HG02840 (cell line): ENCODE data around the gene KRT16.
"Not testable (repeated sequence)": the region's sequence is repeated elsewhere in the genome, so short reads cannot be mapped to it uniquely, and the experiment has no call there.

Source experiments
- ATAC-seq: cut with Tn5 transposase; IDR thresholded peaks from one replicate; pipeline ENCODE4 v1.9.1; 2021; ENCODE audit warnings: mild to moderate bottlenecking, moderate library complexity, moderate number of reproducible peaks; ENCODE audit not compliant: unreplicated experiment, low FRiP score

The KRT16 gene

DNA sequence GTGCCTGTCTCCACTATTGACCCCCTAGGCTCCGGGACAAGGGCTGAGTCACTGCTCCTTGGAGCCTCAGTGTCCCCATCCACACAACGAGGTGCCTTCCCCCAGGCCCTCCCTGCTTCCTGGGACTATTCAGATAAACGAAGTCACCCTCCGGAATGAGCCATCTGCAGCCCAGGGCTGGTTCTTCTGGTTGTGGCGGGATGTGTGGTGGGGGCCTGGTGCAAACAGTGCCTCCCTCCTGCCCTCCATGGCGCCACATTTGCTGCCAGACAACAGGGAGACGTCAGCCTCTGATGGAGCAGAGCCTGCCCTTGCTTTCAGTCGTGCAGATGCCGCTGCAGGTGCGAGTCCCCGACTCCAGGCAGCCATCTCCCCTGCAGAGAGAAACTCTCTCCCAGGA is 5.1 kb upstream of the KRT16 start:
- ATAC-seq = no peak

DNA sequence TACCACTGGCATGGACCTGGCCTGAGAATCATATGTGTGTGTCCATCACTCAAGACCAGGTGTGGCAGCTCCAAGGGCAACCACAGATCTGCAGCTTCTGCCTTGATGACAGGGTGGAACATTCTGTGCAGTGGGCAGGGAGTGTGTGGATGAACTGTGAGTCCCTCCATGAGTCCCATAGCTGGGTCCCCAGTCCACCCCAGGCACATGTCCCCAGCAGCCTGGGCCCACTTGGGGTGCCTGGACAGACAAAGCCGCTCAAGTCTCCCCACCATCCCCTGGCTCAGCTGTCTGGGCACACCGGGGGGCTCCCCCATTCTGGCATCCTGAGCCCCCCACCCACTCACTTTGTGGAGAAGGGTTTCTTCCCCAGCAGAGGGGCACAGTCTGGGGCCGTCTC is 4.6 kb upstream of the KRT16 start:
- ATAC-seq = no peak

DNA sequence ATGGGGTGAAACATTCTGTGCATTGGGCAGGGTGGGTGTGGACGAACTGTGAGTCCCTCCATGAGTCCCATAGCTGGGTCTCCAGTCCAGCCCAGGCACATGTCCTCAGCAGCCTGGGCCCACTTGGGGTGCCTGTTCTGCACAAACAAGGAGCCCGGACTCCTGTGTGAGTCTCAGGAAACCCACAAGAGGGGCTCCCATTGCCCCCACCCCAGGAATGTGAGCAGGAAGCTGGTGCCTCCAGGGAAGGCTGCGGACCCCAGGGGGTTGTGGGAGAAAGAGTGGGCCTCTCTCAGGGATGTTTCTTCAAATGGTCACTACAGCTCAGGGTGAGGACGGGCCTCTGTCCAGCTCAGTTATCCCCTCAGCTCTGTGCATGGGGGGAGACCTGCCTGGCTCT is 3.9 kb upstream of the KRT16 start:
- ATAC-seq = not testable (repeated sequence)

DNA sequence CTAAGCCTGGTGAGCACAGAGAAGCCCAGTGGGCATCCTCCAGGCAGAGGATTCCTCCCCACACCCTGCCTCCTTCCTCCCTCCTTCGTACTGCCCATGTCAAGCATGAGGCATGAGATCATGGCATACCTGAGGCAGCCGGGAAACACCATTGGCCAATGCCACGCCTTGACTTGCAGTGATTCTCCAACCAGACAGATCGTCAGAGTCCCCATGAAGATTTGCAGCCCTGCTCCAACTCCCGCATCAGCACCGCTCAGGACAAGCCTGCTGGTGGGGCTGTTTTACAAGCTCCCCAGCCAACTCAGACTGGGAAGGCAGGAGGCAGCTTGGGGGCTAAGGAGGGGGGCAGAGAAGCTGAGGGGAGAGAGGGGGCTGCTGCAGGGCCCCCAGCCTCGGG is 2.9 kb upstream of the KRT16 start:
- ATAC-seq = no peak

DNA sequence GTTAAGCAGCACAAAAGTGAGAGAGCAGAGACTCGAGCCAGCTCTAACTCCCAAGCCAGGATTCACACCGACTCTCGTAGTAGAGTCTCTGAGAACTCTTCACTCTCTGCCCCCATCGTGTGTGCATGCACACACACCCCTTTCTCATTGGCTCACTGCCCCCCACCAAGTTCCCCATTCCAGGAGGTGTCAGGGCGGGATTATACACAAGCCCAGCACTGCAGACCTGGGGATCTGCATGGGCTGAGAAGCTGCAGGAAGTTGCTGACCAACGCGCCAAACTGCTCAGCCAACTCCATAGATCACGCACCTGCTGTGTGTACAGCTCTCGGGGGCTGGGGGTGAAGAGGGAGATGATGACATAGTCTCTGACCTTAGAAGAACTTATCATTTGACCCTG is 2.2 kb upstream of the KRT16 start:
- ATAC-seq = not testable (repeated sequence)

DNA sequence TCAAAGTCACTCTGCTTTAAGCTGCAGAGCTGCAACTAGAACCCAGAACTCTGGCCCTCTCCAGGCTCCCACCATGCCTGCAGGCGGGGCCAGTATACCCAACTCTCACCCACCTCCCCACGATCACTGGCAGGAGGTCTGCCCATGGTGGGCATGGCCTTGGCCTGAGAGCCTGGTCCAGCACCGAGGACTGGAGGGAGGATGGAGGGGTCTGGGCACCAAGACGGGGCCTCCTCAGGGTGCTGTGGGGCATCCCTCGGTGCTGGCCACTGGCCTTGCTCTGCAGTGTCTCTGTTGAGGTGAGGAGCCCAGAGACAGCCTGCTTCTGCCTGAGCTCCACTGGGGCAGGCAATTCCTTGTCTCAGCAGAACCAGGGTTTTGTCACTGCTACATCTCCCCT is 1.5 kb upstream of the KRT16 start:
- no peak for ATAC-seq

DNA sequence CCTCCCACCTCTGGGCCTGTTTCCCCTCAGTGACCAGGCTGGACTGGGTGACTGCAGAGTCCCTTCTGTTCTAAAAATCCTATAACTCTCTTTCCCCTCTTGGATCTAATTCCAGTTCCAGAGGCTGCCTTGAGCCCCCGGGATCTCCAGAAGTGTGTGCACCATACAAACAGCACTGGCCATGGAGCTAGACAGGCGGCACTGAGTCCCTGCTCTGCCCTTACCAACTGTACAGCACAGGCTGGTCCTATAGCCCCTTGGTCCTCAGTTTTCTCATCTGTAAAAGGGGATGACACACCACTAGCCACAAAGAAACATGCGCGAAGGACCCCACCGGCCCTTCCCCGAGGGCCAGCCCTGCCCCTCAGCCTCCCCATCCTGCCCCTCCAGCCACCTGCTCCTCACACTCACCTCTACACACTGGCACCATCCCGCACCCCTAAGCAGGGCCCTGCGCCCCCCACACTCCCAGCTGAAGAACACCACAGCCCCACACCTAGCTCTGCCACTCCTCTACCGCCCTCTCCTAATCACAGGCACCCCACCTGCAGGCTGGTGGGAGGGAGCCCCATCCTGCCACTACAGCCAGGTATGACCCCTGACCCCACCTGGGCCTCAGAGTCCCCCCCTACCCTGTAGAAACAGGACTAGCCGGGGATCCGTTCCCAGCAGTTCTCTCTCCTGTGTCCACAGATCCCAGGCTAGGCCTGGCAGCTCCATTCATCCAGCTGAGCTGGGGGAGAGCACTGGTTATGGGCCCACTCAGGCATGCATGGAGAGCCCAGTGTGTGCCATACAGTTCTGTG is 913 bp upstream of the KRT16 start:
- no peak for ATAC-seq

DNA sequence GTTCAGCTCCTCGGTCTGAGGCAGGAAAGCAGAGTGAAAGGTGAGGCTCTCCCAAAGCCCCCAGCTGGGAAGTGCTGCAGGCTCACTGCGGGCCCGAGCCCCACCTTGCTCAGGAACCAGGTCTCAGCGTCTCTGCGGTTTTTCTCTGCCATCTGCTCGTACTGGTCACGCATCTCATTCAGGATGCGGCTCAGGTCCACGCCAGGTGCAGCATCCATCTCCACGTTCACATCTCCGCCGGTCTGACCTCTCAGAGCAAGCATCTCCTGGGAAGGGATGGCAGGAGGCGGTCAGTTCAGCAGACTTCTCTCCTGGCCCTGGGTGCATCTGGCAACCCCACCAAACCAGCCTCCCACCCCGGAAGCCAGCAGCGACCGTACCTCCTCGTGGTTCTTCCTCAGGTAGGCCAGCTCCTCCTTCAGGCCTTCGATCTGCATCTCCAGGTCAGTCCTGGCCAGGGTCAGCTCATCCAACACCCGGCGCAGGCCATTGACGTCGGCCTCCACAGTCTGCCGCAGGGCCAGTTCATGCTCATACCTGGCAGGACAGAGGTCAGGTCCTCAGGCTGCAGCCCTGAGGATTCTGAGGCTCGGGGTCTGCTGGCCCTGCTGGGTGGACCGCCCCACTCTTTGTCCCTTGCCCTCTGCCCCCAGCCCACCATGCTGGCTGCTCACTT is 1.5 kb downstream of the KRT16 start:
- ATAC-seq = no peak

DNA sequence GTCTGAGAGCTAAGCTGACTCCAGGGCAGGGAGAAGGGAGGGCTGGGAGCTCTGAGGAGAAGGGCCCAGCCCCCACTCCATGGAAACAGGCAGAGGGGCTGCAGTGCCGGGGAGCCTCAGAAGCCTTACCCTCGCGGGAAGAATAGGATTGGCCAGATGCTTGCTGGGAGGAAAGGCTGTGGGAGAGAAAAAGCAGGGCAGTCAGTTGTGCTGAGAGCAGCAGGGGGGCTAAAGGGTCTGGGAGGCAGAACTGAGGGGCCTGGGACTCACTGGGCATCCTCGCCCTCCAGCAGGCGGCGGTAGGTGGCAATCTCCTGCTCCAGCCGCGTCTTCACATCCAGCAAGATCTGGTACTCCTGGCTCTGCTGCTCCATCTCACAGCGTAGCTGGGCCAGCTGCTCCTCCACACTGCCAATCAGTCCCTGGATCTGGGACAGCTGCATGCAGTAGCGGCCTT is 2.5 kb downstream of the KRT16 start:
- not testable (repeated sequence) for ATAC-seq

DNA sequence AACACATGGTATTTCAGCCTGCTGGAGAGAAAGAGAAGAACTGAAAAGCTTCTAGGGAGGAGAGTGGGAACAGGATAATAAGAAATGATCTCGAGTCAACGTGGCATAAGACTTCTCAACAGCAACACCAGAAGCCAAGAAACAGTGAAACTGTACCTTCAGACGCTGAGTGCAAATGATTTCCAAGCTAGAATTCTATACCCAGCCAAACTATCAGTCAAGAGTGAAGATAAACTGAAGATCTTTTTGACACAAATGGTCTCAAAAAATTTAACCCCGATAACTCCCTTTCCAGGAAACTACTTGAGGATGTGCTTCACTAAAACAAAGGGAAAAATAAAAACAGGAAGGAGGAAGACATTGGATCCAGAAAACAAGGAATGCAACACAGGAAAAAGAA is 5.6 kb downstream of the KRT16 start:
- not testable (repeated sequence) for ATAC-seq

DNA sequence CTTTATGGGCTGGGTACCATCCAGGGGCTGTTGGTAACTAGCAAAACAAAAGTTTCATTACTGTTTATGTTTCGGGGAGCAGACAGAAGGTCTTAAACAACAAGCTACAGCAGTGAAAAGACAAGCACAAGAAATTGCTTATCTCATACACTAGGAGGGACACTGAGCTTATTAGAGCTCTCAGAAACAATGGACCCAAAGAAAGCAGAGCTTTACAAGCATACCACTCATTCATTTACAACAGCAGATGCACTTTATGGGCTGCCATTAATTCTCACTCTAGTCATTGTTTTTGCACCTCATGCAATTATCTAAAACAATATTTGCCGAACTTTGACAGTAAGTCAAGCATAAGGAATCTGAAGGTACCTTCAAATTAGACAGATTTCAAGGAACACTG is 10.0 kb downstream of the KRT16 start:
- ATAC-seq = no peak

DNA sequence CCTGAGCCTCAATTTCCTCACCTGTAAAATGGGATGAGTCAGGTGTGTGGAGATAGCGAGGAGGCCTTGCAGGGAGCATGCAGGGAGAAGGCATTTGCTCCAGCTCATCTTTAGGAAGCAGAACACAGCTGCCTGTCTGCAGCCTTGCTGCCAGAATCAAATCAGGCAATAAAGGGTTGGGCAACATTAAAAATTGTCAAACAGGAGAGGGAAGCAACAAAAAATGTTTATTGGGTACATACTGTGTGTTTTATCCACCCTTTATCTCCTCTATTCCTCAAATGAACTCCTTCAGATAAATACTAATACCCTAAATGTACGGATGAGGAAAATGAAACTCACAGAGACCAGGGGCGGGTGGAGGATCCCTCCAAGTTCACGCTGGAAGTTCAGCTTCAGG is 12.2 kb downstream of the KRT16 start:
- ATAC-seq = no peak

DNA sequence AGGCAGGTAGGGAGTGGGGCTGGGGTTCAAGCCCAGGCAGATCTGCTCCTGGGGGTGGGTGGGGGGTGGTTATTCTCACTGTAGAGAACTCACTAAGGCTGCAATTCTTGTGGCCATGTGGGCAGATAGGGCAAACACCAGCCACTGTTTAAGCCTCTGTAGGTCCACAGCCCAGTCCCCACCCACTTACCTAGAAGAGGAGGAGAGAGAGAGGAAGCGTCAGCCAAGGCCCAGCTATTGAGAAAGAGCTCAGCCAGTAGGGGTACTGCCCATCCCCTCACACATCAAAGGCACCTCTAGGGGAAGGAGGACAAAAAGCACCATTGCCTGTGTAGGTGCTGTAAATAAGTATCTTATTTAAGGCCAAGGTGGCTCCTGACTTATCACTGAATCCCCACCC is 12.9 kb downstream of the KRT16 start:
- ATAC-seq = no peak

DNA sequence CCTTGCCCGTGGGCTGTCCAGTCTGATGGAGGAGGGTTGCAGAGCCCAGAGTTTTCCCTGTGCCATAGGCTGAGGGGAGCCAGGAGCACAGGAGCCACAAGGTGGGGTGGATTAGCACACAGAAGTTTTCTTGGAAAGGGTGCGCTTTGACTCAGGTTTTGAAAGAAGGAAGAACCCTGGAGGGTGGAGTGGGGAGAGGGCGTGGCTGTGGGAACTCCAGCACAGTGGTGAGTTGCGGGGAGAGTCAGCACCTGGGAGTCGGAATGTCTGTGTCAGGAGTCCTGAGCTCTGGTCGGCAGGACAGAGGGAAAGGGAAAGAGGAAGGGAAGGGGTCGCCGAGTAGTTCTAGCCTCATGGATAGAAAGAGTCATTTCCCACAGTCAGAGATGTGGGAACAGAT is 17.0 kb downstream of the KRT16 start:
- no peak for ATAC-seq

DNA sequence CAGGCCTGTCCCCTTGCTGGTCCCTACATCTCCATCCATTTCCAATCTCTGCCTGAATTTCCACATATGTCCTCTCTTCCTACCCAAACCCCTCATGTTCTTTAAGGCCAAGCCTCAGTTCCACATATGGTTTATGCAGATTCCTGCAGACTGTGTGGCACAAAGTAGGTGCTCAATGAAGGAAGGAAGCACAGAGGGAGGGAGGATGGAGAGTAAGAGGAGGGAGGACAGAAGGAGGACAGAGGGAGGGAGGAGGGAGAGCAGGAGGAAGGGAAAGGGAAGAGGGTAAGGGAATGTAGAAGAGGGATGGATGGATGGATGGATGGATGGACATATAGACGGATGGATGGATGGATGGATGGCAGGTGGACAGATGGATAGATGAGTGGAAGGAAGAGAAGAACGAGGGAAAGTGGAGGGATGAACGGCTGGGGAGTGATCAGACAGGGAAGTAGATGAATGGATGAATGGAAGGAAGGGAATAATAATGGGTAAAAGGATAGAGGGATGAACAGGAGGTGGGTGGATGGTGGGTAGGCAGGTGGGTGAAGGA is 18.1 kb downstream of the KRT16 start:
- ATAC-seq = no peak

DNA sequence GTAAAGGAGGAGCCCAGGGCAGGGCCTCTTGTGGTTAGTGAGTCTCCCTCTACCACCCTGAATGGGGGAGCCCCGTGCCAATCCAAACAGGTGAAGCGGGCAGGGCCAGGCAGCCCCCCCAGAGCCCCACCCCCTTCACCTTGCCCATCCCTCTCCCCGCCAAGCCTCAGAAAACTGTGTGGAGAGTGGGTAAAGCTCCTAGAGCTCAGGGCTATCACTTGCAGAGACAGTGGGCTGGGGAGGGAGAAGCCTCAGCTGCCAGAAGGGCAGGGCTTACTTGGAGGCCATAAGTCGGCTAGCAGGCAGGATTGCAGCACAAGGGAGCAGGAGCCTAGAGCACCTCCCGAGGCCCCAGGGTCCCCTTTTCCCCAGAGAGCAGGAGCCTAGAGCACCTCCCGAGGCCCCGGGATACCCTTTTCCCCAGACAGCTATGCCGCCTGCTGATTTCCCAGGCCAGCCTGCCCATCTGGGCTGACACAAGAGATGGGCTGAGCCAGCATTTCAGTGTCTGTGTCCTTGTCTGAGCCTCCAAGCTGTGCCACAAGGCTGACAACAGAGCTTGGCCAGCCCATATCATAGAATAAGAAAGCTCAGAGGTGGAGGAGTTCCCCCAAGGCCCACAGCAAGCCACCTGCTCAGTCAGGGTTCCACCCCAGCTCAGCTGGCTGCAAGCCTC is 19.1 kb downstream of the KRT16 start:
- no peak for ATAC-seq

DNA sequence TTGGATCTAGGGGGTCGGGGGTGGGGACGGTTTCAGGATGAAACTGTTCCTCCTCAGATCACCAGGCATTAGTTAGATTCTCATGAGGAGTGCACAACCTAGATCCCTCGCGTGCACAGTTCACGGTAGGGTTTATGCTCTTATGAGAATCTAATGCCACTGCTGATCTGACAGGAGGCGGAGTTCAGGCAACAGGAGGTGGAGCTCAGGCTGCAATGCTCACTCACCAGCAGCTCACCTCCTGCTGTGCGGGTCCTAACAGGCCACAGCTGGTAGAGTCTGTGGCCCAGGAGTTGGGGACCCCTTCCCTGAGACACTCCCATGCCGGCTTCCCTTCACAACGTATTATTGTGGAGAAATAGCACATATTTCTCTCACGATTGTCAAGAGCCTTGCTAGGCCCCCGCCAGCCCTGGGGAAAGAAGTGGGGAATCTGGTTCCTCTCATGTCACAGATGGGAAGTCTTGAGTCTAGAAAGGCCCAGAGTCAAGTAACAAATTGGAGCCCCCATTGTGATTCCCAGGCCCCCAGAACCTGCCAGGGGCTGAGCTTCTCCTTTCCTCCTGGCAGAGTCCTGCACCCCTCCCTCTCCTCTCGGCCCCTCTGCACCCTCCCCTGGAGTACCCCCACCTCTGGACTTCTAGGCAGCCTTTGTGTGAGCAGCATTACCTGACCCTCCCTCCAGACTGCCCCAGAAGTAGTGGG is 19.8 kb downstream of the KRT16 start:
- no peak for ATAC-seq

DNA sequence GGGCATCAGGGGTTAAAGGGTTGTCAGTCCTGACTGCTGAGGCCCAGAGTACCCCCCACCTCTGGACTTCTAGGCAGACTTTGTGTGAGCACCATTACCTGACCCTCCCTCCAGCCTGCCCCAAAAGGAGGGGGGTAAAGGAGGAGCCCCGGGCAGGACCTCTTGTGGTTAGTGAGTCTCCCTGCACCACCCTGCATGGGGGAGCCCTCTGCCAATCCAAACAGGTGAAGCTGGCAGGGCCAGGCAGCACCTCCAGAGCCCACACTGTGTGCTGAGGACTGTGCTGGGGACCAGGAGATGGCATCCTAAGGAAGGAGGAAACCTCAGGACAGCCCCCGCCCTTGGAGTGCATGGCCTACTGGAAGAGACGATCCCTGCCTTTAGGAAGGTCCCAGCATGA is 23.3 kb downstream of the KRT16 start:
- no peak for ATAC-seq

DNA sequence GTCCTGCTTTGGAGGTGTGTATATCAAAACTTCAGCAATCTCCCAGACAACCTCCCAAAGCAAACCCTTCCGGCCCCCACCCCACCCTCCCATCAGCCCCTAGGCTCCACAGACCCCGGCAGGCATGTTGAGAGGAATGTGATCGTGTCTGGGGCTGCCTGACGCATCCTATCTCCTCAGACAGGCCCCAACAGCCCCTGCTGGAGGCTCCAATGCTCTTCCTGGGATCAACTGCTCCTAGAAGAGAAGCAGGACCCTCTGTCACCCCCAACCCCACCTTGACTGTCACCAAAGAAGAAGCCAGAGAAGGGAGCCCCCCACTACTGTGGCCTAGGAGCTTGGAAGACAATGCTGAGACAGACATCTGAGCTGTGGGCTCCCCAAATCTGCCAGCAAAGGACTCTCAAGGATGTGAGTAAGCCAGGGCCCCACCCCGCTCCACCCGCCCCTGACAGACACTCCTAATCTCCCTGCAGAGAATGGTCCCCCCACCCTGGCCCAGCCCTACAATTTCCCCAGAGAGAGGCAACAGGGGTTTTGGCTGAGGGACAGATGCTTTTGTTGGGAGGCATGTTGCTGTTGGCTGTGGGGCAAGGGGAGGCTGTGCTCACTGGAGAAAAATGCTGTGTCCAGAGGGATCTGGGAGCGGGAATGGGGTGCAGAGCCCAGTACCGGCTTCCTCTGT is 24.3 kb downstream of the KRT16 start:
- no peak for ATAC-seq

DNA sequence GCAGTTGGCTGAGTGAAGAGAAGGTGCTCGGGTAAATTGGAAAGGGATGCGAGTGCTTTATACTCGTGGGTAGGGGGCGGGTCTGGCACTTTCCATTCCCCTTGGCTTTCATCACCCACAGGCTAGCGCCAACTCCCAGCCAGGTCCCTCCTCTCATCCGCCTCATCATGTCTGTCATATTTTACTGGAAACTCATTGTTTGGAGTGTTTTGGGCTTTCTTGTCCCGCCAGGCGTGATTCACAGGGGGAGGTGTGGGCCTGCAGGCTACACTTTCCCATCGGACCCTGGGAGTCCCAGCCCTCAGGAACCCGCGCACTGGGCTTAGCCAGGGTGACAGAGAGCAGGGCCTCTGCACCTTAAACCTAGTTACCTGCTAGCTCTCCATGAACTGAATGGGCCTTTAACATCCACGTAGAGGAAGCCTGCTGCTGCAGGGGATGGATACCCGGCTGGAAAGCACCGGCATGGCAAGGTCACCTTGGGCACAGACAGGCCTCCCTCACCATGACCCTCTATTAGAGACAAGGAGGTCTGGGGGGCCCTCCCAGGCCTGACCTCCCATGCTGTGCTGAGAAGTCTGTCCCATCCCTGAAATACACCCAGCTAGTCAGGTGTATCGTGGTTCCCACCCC is 25.6 kb downstream of the KRT16 start, which contains the start of gene KRT14:
TSS of gene KRT14 (minus strand) at position 33 of the 633 bp plus-strand sequence. CDS start 61 bp downstream, outside the sequence.
- ATAC-seq = no peak
